Loucy (cell line): ENCODE data around the gene CRYBG2.
"Not testable (repeated sequence)": the region's sequence is repeated elsewhere in the genome, so short reads cannot be mapped to it uniquely, and the experiment has no call there.

Experiments
- H2AFZ ChIP-seq: fragments of 200-600 bp; sonication (generic); 2 replicates; pipeline ENCODE4 v1.6.0; 2016; ENCODE audit warnings: antibody characterized with exemption, mild to moderate bottlenecking, low read length, moderate library complexity
- H3F3A ChIP-seq: fragments of 200-600 bp; 2 replicates; pipeline ENCODE4 v1.6.0; 2016; ENCODE audit warnings: antibody characterized with exemption, low read depth, mild to moderate bottlenecking
- H3K27me3 ChIP-seq: fragments of 200-600 bp; sonication (generic); 2 replicates; pipeline ENCODE4 v1.6.1; 2014; ENCODE audit warnings: low read length, mild to moderate bottlenecking; ENCODE audit not compliant: insufficient read depth, poor library complexity, severe bottlenecking
- H3K36me3 ChIP-seq: fragments of 200-600 bp; sonication (generic); 2 replicates; pipeline ENCODE4 v1.6.1; 2016; ENCODE audit warnings: low read length; ENCODE audit not compliant: insufficient read depth
- H3K4me1 ChIP-seq: fragments of 200-600 bp; sonication (generic); 2 replicates; pipeline ENCODE4 v1.5.1; 2014; ENCODE audit warnings: low read length, mild to moderate bottlenecking; ENCODE audit not compliant: insufficient read depth, poor library complexity, severe bottlenecking
- H3K4me2 ChIP-seq: fragments of 200-600 bp; sonication (generic); 2 replicates; pipeline ENCODE4 v1.6.0; 2014; ENCODE audit warnings: antibody characterized with exemption, low read length, low read depth, mild to moderate bottlenecking; ENCODE audit not compliant: poor library complexity, severe bottlenecking
- H3K4me3 ChIP-seq: fragments of 200-600 bp; sonication (generic); 2 replicates; pipeline ENCODE4 v1.5.1; 2014; ENCODE audit warnings: low read length, mild to moderate bottlenecking, mixed read lengths; ENCODE audit not compliant: poor library complexity, severe bottlenecking
- H3K79me2 ChIP-seq: fragments of 200-600 bp; sonication (generic); 2 replicates; pipeline ENCODE4 v1.6.1; 2014; ENCODE audit warnings: low read length; ENCODE audit not compliant: insufficient read depth
- H3K9ac ChIP-seq: fragments of 200-600 bp; sonication (generic); 2 replicates; pipeline ENCODE4 v1.6.0; 2014; ENCODE audit warnings: mild to moderate bottlenecking, low read depth, low read length, moderate library complexity; ENCODE audit not compliant: poor library complexity, severe bottlenecking
- H3K9me2 ChIP-seq: fragments of 200-600 bp; sonication (generic); replicated peaks from 2 replicates; pipeline ENCODE4 v1.6.1; 2016; ENCODE audit warnings: low read depth, low read length, mixed read lengths
- H3K9me3 ChIP-seq: fragments of 200-600 bp; sonication (generic); 2 replicates; pipeline ENCODE4 v1.6.1; 2014; ENCODE audit warnings: mild to moderate bottlenecking, antibody characterized with exemption, low read length, low read depth; ENCODE audit not compliant: insufficient read depth
- H4K20me1 ChIP-seq: fragments of 200-600 bp; sonication (generic); 2 replicates; pipeline ENCODE4 v1.6.0; 2014; ENCODE audit warnings: antibody characterized with exemption, low read length, mild to moderate bottlenecking; ENCODE audit not compliant: insufficient read depth, poor library complexity, severe bottlenecking
- EZH2phosphoT487 ChIP-seq: fragments of 200-600 bp; IDR thresholded peaks from 2 replicates; pipeline ENCODE4 v1.6.1; 2018; ENCODE audit warnings: antibody characterized with exemption, mild to moderate bottlenecking, moderate library complexity, borderline replicate concordance
- TF ChIP-seq, protein P1 (sequence below): fragments of 200-600 bp; sonication (generic); conservative IDR thresholded peaks from 2 replicates; pipeline ENCODE4 v1.5.1; 2014; ENCODE audit warnings: mild to moderate bottlenecking, antibody characterized with exemption, low read length

CRYBG2 gene

DNA sequence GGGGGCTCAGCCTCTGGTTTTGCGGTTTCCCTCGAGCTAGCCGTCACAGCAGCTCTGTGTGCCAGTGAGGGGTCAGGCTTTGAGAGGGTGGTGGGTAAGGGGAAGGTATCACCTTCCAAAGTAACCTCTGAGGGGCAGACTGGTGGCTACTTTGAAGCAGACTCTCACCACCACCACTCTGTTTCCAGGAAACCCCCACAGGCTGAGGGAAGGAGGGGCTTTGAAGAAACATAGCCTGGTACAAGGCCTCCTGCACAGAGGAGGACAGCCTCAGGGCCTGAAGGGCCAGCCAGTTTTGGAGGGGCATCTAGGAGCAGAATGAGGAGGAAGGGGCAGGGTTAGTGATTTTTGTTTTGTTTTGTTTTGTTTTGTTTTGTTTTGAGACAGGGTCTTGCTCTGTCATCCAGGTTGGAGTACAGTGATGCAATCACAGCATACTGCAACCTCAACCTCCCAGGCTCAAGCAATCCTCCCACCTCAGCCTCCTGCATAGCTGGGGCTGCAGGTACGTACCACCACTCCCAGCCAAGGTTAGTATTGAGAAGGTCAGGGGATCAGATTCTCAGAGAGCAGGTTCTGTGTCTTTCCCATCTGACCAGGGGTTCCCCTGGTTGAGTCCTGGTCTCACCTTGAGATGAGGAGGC is 35.8 kb upstream of the CRYBG2 start:
- Histone ChIP-seq H3K4me1 (peaks cover 44% of the 10 kb centered on the region), H3K9ac (peak overlapping the region; percentile 51), H3K4me3 (peak overlapping the region; percentile 27), H3K36me3 (no peaks in the 10 kb centered on the region), H3K9me3 (no peaks in the 10 kb centered on the region), H3K79me2 (no peaks in the 10 kb centered on the region), H3K9me2 (no peaks in the 10 kb centered on the region), H3K27me3 (no peaks in the 10 kb centered on the region), H3K4me2 (peak overlapping the region; percentile 51), H4K20me1 (no peaks in the 10 kb centered on the region), H2AFZ (0 out of 2 replicates have a peak overlapping the region, but pooled peaks have one; percentile 14), H3F3A (no peaks in the 10 kb centered on the region)
- TF ChIP-seq EZH2phosphoT487: no peak
- TF ChIP-seq, protein P1, sequence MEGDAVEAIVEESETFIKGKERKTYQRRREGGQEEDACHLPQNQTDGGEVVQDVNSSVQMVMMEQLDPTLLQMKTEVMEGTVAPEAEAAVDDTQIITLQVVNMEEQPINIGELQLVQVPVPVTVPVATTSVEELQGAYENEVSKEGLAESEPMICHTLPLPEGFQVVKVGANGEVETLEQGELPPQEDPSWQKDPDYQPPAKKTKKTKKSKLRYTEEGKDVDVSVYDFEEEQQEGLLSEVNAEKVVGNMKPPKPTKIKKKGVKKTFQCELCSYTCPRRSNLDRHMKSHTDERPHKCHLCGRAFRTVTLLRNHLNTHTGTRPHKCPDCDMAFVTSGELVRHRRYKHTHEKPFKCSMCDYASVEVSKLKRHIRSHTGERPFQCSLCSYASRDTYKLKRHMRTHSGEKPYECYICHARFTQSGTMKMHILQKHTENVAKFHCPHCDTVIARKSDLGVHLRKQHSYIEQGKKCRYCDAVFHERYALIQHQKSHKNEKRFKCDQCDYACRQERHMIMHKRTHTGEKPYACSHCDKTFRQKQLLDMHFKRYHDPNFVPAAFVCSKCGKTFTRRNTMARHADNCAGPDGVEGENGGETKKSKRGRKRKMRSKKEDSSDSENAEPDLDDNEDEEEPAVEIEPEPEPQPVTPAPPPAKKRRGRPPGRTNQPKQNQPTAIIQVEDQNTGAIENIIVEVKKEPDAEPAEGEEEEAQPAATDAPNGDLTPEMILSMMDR: 0 out of 2 replicates have a peak, but pooled peaks have one; percentile 9

DNA sequence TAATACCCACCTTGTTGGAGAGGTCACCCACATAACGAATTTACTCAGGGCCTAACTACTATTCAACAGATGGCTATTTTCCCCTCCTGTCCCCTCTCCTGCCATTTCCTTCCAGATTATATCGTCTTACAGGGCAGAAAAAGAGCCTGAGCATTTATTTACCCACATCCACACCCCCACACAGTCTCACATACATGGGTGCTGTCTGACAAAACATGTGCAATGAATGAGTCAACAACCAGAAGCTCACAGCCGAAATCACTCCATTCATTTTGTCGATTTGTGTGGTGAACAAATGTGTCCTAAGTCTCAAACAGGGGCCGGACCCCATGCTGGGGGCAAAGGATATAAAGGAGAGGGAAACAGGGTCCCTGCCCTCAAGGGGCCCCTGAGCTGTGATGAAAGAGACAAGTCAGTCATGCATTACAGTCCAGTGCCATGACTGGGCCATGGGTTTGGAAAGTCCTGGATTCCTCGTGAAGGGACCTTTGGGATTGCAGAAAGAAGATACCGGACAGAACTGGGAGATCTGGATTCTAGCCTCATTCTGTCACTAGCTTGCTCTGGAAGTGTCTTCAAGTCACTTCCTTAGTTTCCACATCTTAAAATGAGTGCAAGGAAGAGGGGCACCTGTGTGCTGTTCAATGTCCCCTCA is 35.0 kb upstream of the CRYBG2 start:
- TF ChIP-seq, protein P1: no peak
- no peak for TF ChIP-seq EZH2phosphoT487
- peak overlapping the region; percentile 14; the same call in 1 of the 2 replicates for H2AFZ ChIP-seq
- peak overlapping the region; percentile 51 for H3K9ac ChIP-seq

DNA sequence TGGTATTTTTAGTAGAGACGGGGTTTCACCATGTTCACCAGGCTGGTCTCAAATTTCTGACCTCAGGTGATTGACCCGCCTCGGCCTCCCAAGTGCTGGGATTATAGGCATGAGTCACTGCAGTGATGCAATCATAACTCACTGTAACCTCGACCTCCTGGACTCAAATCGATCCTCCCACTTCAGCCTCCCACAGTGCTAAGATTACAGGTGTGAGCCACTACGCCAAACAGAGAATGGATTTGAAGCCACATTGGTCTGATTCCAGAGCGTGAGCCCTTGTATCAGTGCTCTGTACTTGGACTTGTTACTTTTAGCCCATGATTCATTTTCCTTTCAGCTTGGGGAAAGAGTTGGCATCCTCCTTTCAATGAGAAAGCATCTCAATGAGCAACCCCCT is 33.5 kb upstream of the CRYBG2 start:
- Histone ChIP-seq H3K27me3 (no peaks in the 10 kb centered on the region), H3K4me2 (no peak overlapping the region), H3F3A (peaks cover 6% of the 10 kb centered on the region; the same call in 1 of the 2 replicates), H3K9ac (no peak overlapping the region), H3K36me3 (no peaks in the 10 kb centered on the region), H4K20me1 (no peaks in the 10 kb centered on the region), H3K9me2 (no peaks in the 10 kb centered on the region), H3K79me2 (no peaks in the 10 kb centered on the region), H3K4me1 (peaks cover 52% of the 10 kb centered on the region), H2AFZ (no peak overlapping the region), H3K9me3 (no peaks in the 10 kb centered on the region), H3K4me3 (no peak overlapping the region)
- TF ChIP-seq, protein P1: no peak

More for the DNA sequence above, 35.0 kb upstream of the CRYBG2 start:
- H3K4me1 ChIP-seq: peaks cover 48% of the 10 kb centered on the region
- H3K9me3 ChIP-seq: no peaks in the 10 kb centered on the region
- no peaks in the 10 kb centered on the region for H4K20me1 ChIP-seq
- peak overlapping the region; percentile 51 for H3K4me2 ChIP-seq
- no peaks in the 10 kb centered on the region for H3K36me3 ChIP-seq
- H3K9me2 ChIP-seq: no peaks in the 10 kb centered on the region
- H3K27me3 ChIP-seq: no peaks in the 10 kb centered on the region
- peaks cover 5% of the 10 kb centered on the region; the same call in 1 of the 2 replicates for H3F3A ChIP-seq
- H3K79me2 ChIP-seq: no peaks in the 10 kb centered on the region
- H3K4me3 ChIP-seq: peak overlapping the region; percentile 27

DNA sequence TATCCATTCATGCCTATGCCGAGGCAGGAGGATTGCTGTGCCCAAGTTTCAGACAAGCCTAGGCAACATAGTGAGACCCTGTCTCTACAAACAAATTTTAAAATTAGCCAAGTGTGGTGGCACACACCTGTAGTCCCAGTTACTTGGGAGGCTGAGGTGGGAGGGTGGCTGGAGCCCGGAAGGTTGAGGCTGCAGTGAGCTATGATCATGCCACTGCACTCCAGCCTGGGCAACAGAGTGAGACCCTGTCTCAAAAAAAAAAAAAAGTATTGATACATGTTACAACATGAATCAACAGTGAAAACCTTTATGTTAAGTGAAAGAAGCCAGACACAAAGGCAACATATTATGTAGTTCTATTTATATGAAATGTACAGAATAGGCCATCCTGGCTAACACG is 31.1 kb upstream of the CRYBG2 start:
- H3F3A ChIP-seq, H3K27me3 ChIP-seq, H2AFZ ChIP-seq, H3K9me3 ChIP-seq, H3K36me3 ChIP-seq, H4K20me1 ChIP-seq, H3K4me3 ChIP-seq, H3K9me2 ChIP-seq, H3K79me2 ChIP-seq: not testable (repeated sequence)
- H3K9ac ChIP-seq: peak overlapping the region; percentile 38
- peak overlapping the region; percentile 50 for H3K4me2 ChIP-seq
- peaks cover 41% of the 10 kb centered on the region for H3K4me1 ChIP-seq
